GM21528 (cell line): Measurements from ENCODE around the gene ARHGAP15.

ENCODE experiments used
- ATAC-seq: cut with Tn5 transposase; IDR thresholded peaks from one replicate; pipeline ENCODE4 v1.9.1; 2021; ENCODE audit warnings: mild to moderate bottlenecking, moderate library complexity; ENCODE audit not compliant: unreplicated experiment, low FRiP score

ARHGAP15 gene

GRCh38 chr2:143142598-143142997, 13.4 kb downstream of the ARHGAP15 start:
- no peak for ATAC-seq

GRCh38 chr2:143144813-143145455, 15.7 kb downstream of the ARHGAP15 start:
- ATAC-seq = no peak

- no peak for ATAC-seq
Measured at GRCh38 chr2:143146366-143146765, 17.1 kb downstream of the ARHGAP15 start.

GRCh38 chr2:143146815-143147530, 17.8 kb downstream of the ARHGAP15 start:
- ATAC-seq = no peak

GRCh38 chr2:143148011-143148410, 18.8 kb downstream of the ARHGAP15 start:
- ATAC-seq = no peak

- no peak for ATAC-seq
Measured at GRCh38 chr2:143148757-143149156, 19.5 kb downstream of the ARHGAP15 start.

GRCh38 chr2:143150287-143150686, 21.1 kb downstream of the ARHGAP15 start:
- ATAC-seq = peak; percentile 67

GRCh38 chr2:143151111-143151752, 22.0 kb downstream of the ARHGAP15 start:
- ATAC-seq = no peak

GRCh38 chr2:143152219-143152618, 23.0 kb downstream of the ARHGAP15 start:
- ATAC-seq = no peak

- no peak for ATAC-seq
Measured at GRCh38 chr2:143152637-143153036, 23.4 kb downstream of the ARHGAP15 start.

GRCh38 chr2:143155661-143156060, 26.4 kb downstream of the ARHGAP15 start:
- no peak for ATAC-seq

GRCh38 chr2:143157001-143157400, 27.8 kb downstream of the ARHGAP15 start:
- no peak for ATAC-seq

- ATAC-seq = no peak
Measured at GRCh38 chr2:143157418-143157817, 28.2 kb downstream of the ARHGAP15 start.

GRCh38 chr2:143158098-143158497, 28.9 kb downstream of the ARHGAP15 start:
- ATAC-seq = no peak

- no peak for ATAC-seq
Measured at GRCh38 chr2:143158551-143159485, 29.6 kb downstream of the ARHGAP15 start.

- ATAC-seq = no peak
Measured at GRCh38 chr2:143159486-143159840, 30.2 kb downstream of the ARHGAP15 start.

GRCh38 chr2:143160732-143161707, 31.8 kb downstream of the ARHGAP15 start:
- ATAC-seq = no peak

- ATAC-seq = peak; percentile 68
Measured at GRCh38 chr2:143162123-143162837, 33.1 kb downstream of the ARHGAP15 start.

GRCh38 chr2:143162997-143163396, 33.8 kb downstream of the ARHGAP15 start:
- no peak for ATAC-seq
